Memory B cell (primary cell): Measurements from ENCODE around the gene C17orf107.
A peak's percentile ranks its signal among the peaks of the same experiment; 100 is the strongest.

Experiments used
- ATAC-seq: fragments of 150-1000 bp; cut with Tn5 transposase; 2 replicates; pipeline ENCODE4 v1.10.0; 2021; ENCODE audit warnings: low read depth, mild to moderate bottlenecking, moderate library complexity
- DNase-seq, 2 donors: peaks; one replicate each; pipeline ENCODE4 v3.0.0; 2022; ENCODE audit warnings: low spot score in 2 of 2
- H3K27ac Mint-ChIP-seq: one replicate; pipeline ENCODE4 v1.8.0; 2022; ENCODE audit warnings: mild to moderate bottlenecking, moderate library complexity, mixed read lengths
- H3K27me3 Mint-ChIP-seq: one replicate; pipeline ENCODE4 v1.8.0; 2022; ENCODE audit warnings: mixed read lengths
- H3K36me3 Mint-ChIP-seq: one replicate; pipeline ENCODE4 v1.8.0; 2022; ENCODE audit warnings: mild to moderate bottlenecking, mixed read lengths
- H3K4me1 Mint-ChIP-seq: one replicate; pipeline ENCODE4 v1.8.0; 2022; ENCODE audit warnings: mixed read lengths
- H3K4me3 Mint-ChIP-seq: one replicate; pipeline ENCODE4 v1.8.0; 2022; ENCODE audit warnings: mild to moderate bottlenecking, moderate library complexity, mixed read lengths
- H3K9me3 Mint-ChIP-seq: one replicate; pipeline ENCODE4 v1.8.0; 2022; ENCODE audit warnings: mixed read lengths

C17orf107 gene

GRCh38 chr17:4887581-4887980, 11.8 kb upstream of the C17orf107 start:
- no peak for DNase-seq
- Mint-ChIP-seq H3K27ac (no peak overlapping the region), H3K27me3 (no peaks in the 10 kb centered on the region), H3K4me3 (no peak overlapping the region), H3K4me1 (no peaks in the 10 kb centered on the region), H3K9me3 (no peaks in the 10 kb centered on the region), H3K36me3 (peaks cover 26% of the 10 kb centered on the region)
- ATAC-seq = no peak

DNA sequence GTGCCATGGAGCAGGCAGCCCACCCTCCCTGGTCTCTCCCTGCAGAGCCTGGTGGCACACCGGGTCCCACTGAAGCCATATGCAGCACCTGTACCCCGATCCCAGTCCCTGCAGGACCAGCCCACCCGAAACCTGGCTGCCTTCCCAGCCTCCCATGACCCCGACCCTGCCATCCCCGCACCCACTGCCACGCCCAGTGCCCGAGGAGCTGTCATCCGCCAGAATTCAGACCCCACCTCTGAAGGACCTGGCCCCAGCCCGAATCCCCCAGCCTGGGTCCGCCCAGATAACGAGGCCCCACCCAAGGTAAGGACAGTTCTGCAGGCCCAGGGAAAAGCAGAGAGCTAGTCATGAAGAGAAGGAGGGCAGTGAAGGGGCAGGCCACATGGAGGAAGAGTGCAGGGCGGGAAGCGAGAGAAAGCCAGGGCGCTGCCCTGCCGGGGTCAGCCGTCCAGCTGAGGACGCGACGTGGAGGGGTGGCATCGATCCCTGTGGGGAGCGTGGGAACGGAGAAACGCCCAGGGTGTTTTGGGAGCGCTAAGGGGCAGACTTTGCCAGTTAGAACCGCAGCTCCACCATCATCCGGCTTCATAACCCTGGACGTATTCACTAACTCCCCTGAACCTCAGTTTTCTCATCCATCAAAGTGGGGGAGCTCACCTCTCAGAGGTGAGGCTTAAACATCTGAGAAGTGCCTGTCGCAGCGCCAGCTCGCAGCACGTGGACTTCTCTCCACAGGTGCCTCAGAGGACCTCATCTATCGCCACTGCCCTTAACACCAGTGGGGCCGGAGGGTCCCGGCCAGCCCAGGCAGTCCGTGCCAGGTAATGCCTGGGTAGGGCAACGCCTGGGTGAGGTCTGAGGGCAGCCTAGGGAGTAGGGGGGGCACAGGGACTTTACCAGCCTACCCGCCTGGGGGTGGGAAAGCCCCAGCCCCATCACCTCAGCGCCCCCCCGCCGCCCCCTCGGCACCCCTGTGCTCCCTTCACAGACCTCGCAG, 7.6 kb upstream of the C17orf107 start:
- peaks cover 34% of the 10 kb centered on the region for H3K36me3 Mint-ChIP-seq
- H3K27ac Mint-ChIP-seq = no peak overlapping the region
- H3K4me1 Mint-ChIP-seq = no peaks in the 10 kb centered on the region
- no peaks in the 10 kb centered on the region for H3K9me3 Mint-ChIP-seq
- no peaks in the 10 kb centered on the region for H3K27me3 Mint-ChIP-seq
- no peak for DNase-seq
- H3K4me3 Mint-ChIP-seq = no peak overlapping the region
- ATAC-seq = no peak

DNA sequence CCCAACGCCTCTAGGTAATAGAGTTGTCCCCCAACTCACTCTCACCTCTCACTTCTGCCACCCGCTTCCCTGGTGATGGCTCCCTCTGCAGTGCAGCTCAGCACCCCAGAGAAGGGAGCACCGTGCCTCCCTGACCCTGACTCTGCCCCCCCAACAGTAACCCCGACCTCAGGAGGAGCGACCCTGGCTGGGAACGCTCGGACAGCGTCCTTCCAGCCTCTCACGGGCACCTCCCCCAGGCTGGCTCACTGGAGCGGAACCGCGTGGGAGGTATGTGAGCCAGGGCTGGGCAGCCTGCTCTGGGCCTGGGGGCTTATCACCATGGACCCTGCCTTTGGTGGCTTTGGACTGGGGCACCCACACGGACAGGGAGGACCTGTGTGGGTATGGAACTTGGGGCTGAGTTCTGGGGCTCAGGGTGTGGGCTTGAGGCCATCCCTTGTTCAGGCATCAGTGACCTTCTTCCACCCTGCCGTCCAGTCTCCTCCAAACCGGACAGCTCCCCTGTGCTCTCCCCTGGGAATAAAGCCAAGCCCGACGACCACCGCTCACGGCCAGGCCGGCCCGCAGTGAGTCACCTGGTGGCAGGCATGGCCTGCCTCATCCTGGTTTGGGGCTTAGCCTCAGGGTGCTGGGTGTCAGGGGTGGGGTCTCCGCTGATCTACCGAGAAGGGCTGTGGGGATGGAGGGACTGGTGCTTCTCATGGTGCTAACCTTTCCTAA, 6.7 kb upstream of the C17orf107 start:
- H3K36me3 Mint-ChIP-seq = peaks cover 34% of the 10 kb centered on the region

GRCh38 chr17:4893272-4893671, 6.1 kb upstream of the C17orf107 start:
- Mint-ChIP-seq H3K4me1 (peaks cover under 1% of the 10 kb centered on the region), H3K27me3 (no peaks in the 10 kb centered on the region), H3K9me3 (no peaks in the 10 kb centered on the region), H3K27ac (no peak overlapping the region), H3K36me3 (peaks cover 35% of the 10 kb centered on the region), H3K4me3 (no peak overlapping the region)
- ATAC-seq (no peak), DNase-seq (no peak)

More for the DNA sequence above, 6.7 kb upstream of the C17orf107 start:
- Mint-ChIP-seq H3K27me3 (no peaks in the 10 kb centered on the region), H3K27ac (no peak overlapping the region), H3K9me3 (no peaks in the 10 kb centered on the region), H3K4me3 (no peak overlapping the region), H3K4me1 (no peaks in the 10 kb centered on the region)
- DNase-seq (no peak), ATAC-seq (no peak)

- DNase-seq = no peak
- Mint-ChIP-seq H3K4me1 (peaks cover 4% of the 10 kb centered on the region), H3K4me3 (no peak overlapping the region), H3K27ac (no peak overlapping the region), H3K36me3 (peaks cover 35% of the 10 kb centered on the region), H3K27me3 (no peaks in the 10 kb centered on the region), H3K9me3 (no peaks in the 10 kb centered on the region)
- ATAC-seq = no peak
Observed at GRCh38 chr17:4893721-4894560, 5.4 kb upstream of the C17orf107 start.

DNA sequence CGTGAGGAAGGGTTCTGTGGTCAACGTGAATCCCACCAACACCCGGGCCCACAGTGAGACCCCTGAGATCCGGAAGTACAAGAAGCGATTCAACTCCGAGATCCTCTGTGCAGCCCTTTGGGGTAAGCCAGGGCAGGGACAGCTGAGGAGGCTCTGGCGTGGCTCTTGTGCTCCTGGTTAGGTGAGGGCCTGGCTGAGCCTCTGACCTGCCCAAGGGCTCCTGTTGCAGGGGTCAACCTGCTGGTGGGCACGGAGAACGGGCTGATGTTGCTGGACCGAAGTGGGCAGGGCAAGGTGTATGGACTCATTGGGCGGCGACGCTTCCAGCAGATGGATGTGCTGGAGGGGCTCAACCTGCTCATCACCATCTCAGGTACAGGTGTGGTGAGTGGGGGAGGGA, 4.2 kb upstream of the C17orf107 start:
- H3K27ac Mint-ChIP-seq = no peak overlapping the region
- no peaks in the 10 kb centered on the region for H3K27me3 Mint-ChIP-seq

GRCh38 chr17:4895657-4896331, 3.5 kb upstream of the C17orf107 start:
- DNase-seq (no peak), ATAC-seq (no peak)
- Mint-ChIP-seq H3K4me3 (no peak overlapping the region), H3K9me3 (no peaks in the 10 kb centered on the region), H3K36me3 (peaks cover 31% of the 10 kb centered on the region), H3K4me1 (peaks cover 9% of the 10 kb centered on the region), H3K27ac (no peak overlapping the region), H3K27me3 (no peaks in the 10 kb centered on the region)

More for the DNA sequence above, 4.2 kb upstream of the C17orf107 start:
- Mint-ChIP-seq H3K4me3 (no peak overlapping the region), H3K36me3 (peaks cover 33% of the 10 kb centered on the region), H3K9me3 (no peaks in the 10 kb centered on the region), H3K4me1 (peaks cover 6% of the 10 kb centered on the region)
- DNase-seq (no peak), ATAC-seq (no peak)

GRCh38 chr17:4896332-4897197, 2.8 kb upstream of the C17orf107 start:
- no peak overlapping the region for H3K4me3 Mint-ChIP-seq
- DNase-seq = no peak
- no peaks in the 10 kb centered on the region for H3K27me3 Mint-ChIP-seq
- peaks cover 11% of the 10 kb centered on the region for H3K4me1 Mint-ChIP-seq
- peaks cover 29% of the 10 kb centered on the region for H3K36me3 Mint-ChIP-seq
- H3K27ac Mint-ChIP-seq = no peak overlapping the region
- no peaks in the 10 kb centered on the region for H3K9me3 Mint-ChIP-seq
- no peak for ATAC-seq

DNA sequence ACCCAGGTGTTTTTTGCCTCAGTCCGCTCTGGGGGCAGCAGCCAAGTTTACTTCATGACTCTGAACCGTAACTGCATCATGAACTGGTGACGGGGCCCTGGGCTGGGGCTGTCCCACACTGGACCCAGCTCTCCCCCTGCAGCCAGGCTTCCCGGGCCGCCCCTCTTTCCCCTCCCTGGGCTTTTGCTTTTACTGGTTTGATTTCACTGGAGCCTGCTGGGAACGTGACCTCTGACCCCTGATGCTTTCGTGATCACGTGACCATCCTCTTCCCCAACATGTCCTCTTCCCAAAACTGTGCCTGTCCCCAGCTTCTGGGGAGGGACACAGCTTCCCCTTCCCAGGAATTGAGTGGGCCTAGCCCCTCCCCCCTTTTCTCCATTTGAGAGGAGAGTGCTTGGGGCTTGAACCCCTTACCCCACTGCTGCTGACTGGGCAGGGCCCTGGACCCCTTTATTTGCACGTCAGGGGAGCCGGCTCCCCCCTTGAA, 2.1 kb upstream of the C17orf107 start:
- no peak overlapping the region for H3K27ac Mint-ChIP-seq
- DNase-seq (no peak), ATAC-seq (no peak)
- H3K4me1 Mint-ChIP-seq = peaks cover 12% of the 10 kb centered on the region
- no peak overlapping the region for H3K4me3 Mint-ChIP-seq
- no peaks in the 10 kb centered on the region for H3K27me3 Mint-ChIP-seq
- peaks cover 27% of the 10 kb centered on the region for H3K36me3 Mint-ChIP-seq
- H3K9me3 Mint-ChIP-seq = no peaks in the 10 kb centered on the region

GRCh38 chr17:4897785-4898184, 1.6 kb upstream of the C17orf107 start:
- no peak for DNase-seq
- no peak for ATAC-seq
- Mint-ChIP-seq H3K27ac (peak overlapping the region; percentile 68), H3K4me1 (peaks cover 17% of the 10 kb centered on the region), H3K27me3 (no peaks in the 10 kb centered on the region), H3K4me3 (peak overlapping the region; percentile 76), H3K36me3 (peaks cover 25% of the 10 kb centered on the region), H3K9me3 (no peaks in the 10 kb centered on the region)

DNA sequence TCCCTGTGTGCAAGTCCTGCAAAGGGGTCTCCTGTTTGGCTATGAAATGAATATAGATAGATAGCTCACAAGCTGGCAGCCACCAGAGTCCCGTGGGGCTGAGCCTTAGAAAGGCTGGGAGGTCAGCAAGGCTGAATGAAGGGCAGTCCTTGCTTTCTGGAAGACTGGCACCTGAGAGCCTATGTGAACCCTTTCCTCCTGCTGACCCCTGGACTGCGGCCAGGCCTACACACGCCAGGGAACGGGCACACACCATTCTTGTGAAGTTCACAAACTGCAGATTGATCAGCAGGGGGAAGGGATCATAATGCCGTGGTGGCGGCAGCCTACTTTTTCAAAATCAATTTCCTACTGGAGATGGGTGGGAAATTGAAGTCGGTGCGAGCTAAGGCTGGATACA, 985 bp upstream of the C17orf107 start:
- H3K27me3 Mint-ChIP-seq = no peaks in the 10 kb centered on the region
- peak overlapping the region; percentile 76 for H3K4me3 Mint-ChIP-seq
- ATAC-seq = no peak
- DNase-seq = no peak
- H3K9me3 Mint-ChIP-seq = no peaks in the 10 kb centered on the region
- H3K36me3 Mint-ChIP-seq = peaks cover 22% of the 10 kb centered on the region
- H3K4me1 Mint-ChIP-seq = peaks cover 23% of the 10 kb centered on the region
- H3K27ac Mint-ChIP-seq = peak overlapping the region; percentile 68

GRCh38 chr17:4898927-4899326, 409 bp upstream of the C17orf107 start:
- peaks cover 27% of the 10 kb centered on the region for H3K4me1 Mint-ChIP-seq
- H3K9me3 Mint-ChIP-seq = no peaks in the 10 kb centered on the region
- H3K4me3 Mint-ChIP-seq = peak overlapping the region; percentile 86
- peaks cover 1% of the 10 kb centered on the region for H3K27me3 Mint-ChIP-seq
- peaks cover 22% of the 10 kb centered on the region for H3K36me3 Mint-ChIP-seq
- H3K27ac Mint-ChIP-seq = peak overlapping the region; percentile 92
- DNase-seq = no peak
- no peak for ATAC-seq
